ENCODE measurements around the gene IGFBPL1. TPM values are rescaled to one million over a fixed set of nuclear protein-coding genes. Genes with fewer than 3 reads are reported as not detected.

Gene IGFBPL1
- total and polyA plus RNA-seq, 2 of the 13 experiments (the other 11 are each of a cell fraction or from before 2014, with no cell fraction given), result 0.24 TPM; not detected in 1

GRCh38 chr9:38386319-38386895 lies 37.8 kb downstream of the IGFBPL1 start (continued):
- TF ChIP-seq ZBTB43 (CRISPR knock-in tag; conservative IDR thresholded peaks at IDR 0.05) (no peak), ZNF350 (CRISPR knock-in tag; IDR thresholded peaks at IDR 0.05; ENCODE audit: borderline replicate concordance, low read depth) (no peak), ZBTB8A (CRISPR knock-in tag; IDR thresholded peaks at IDR 0.05; ENCODE audit: borderline replicate concordance, low read depth) (no peak), ZNF451 (CRISPR knock-in tag; IDR thresholded peaks at IDR 0.05) (no peak), CCAR2 (optimal IDR thresholded peaks at IDR 0.05; ENCODE audit: low read depth, low read length) (no peak), FOXK1 (CRISPR knock-in tag; IDR thresholded peaks at IDR 0.05; ENCODE audit: borderline replicate concordance, low read depth) (no peak), JUN (CRISPR knock-in tag; IDR thresholded peaks at IDR 0.05) (no peak), ZSCAN29 (CRISPR knock-in tag; conservative IDR thresholded peaks at IDR 0.05) (no peak), NFKBIZ (CRISPR knock-in tag; IDR thresholded peaks at IDR 0.05) (no peak), ZNF264 (CRISPR knock-in tag; IDR thresholded peaks at IDR 0.05) (no peak), ZNF841 (CRISPR knock-in tag; IDR thresholded peaks at IDR 0.05; ENCODE audit: borderline replicate concordance) (no peak), ATF7 (IDR thresholded peaks at IDR 0.05) (peak; percentile 63), ATF7 (CRISPR knock-in tag; IDR thresholded peaks at IDR 0.05) (no peak; the same call in 1 of the 2 replicates), RAD51 (IDR thresholded peaks at IDR 0.05; ENCODE audit: borderline replicate concordance) (no peak), SOX5 (CRISPR knock-in tag; IDR thresholded peaks at IDR 0.05; ENCODE audit: borderline replicate concordance) (0 out of 2 replicates have a peak, but pooled peaks have one; percentile 52), ZNF670 (CRISPR knock-in tag; IDR thresholded peaks at IDR 0.05; ENCODE audit: borderline replicate concordance) (no peak), ZNF496 (CRISPR knock-in tag; IDR thresholded peaks at IDR 0.05; ENCODE audit: insufficient replicate concordance) (no peak), ZBTB3 (CRISPR knock-in tag; IDR thresholded peaks at IDR 0.05; ENCODE audit: borderline replicate concordance, low read depth) (no peak), YEATS4 (CRISPR knock-in tag; IDR thresholded peaks at IDR 0.05; ENCODE audit: borderline replicate concordance) (peak; percentile 38; the same call in 1 of the 2 replicates), HES4 (CRISPR knock-in tag; IDR thresholded peaks at IDR 0.05; ENCODE audit: borderline replicate concordance) (no peak)
- TF ChIP-seq, protein P1, sequence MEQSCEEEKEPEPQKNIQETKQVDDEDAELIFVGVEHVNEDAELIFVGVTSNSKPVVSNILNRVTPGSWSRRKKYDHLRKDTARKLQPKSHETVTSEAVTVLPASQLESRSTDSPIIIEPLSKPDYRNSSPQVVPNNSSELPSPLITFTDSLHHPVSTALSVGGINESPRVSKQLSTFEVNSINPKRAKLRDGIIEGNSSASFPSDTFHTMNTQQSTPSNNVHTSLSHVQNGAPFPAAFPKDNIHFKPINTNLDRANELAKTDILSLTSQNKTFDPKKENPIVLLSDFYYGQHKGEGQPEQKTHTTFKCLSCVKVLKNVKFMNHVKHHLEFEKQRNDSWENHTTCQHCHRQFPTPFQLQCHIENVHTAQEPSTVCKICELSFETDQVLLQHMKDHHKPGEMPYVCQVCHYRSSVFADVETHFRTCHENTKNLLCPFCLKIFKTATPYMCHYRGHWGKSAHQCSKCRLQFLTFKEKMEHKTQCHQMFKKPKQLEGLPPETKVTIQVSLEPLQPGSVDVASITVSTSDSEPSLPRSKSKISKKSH (CRISPR knock-in tag; IDR thresholded peaks at IDR 0.05; ENCODE audit: borderline replicate concordance), result no peak
- TF ChIP-seq, protein P2, sequence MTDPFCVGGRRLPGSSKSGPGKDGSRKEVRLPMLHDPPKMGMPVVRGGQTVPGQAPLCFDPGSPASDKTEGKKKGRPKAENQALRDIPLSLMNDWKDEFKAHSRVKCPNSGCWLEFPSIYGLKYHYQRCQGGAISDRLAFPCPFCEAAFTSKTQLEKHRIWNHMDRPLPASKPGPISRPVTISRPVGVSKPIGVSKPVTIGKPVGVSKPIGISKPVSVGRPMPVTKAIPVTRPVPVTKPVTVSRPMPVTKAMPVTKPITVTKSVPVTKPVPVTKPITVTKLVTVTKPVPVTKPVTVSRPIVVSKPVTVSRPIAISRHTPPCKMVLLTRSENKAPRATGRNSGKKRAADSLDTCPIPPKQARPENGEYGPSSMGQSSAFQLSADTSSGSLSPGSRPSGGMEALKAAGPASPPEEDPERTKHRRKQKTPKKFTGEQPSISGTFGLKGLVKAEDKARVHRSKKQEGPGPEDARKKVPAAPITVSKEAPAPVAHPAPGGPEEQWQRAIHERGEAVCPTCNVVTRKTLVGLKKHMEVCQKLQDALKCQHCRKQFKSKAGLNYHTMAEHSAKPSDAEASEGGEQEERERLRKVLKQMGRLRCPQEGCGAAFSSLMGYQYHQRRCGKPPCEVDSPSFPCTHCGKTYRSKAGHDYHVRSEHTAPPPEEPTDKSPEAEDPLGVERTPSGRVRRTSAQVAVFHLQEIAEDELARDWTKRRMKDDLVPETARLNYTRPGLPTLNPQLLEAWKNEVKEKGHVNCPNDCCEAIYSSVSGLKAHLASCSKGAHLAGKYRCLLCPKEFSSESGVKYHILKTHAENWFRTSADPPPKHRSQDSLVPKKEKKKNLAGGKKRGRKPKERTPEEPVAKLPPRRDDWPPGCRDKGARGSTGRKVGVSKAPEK (CRISPR knock-in tag; IDR thresholded peaks at IDR 0.05; ENCODE audit: borderline replicate concordance), result no peak
- TF ChIP-seq, protein P3, sequence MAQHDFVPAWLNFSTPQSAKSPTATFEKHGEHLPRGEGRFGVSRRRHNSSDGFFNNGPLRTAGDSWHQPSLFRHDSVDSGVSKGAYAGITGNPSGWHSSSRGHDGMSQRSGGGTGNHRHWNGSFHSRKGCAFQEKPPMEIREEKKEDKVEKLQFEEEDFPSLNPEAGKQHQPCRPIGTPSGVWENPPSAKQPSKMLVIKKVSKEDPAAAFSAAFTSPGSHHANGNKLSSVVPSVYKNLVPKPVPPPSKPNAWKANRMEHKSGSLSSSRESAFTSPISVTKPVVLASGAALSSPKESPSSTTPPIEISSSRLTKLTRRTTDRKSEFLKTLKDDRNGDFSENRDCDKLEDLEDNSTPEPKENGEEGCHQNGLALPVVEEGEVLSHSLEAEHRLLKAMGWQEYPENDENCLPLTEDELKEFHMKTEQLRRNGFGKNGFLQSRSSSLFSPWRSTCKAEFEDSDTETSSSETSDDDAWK (CRISPR knock-in tag; IDR thresholded peaks at IDR 0.05), result no peak

Data from HepG2 (cell line).